Neuron (in vitro differentiated cells): ENCODE data around the gene DPYD.

Experiments
- H2AFZ ChIP-seq: one replicate; pipeline ENCODE4 v1.6.1; 2013; ENCODE audit warnings: low read depth, mild to moderate bottlenecking, inconsistent platforms, low read length, moderate library complexity
- H3K27me3 ChIP-seq: one replicate; pipeline ENCODE4 v1.6.1; 2013; ENCODE audit warnings: low read length; ENCODE audit not compliant: insufficient read depth
- H3K36me3 ChIP-seq: one replicate; pipeline ENCODE4 v1.6.1; 2013; ENCODE audit warnings: low read length; ENCODE audit not compliant: insufficient read depth
- H3K4me1 ChIP-seq: one replicate; pipeline ENCODE4 v1.6.1; 2013; ENCODE audit warnings: low read length; ENCODE audit not compliant: insufficient read depth
- H3K4me3 ChIP-seq: 2 replicates; pipeline ENCODE4 v1.5.1; 2013; ENCODE audit warnings: mild to moderate bottlenecking, low read length, moderate library complexity
- H3K9me3 ChIP-seq: one replicate; pipeline ENCODE4 v1.6.1; 2013; ENCODE audit warnings: low read length

DPYD gene

GRCh38 chr1:97920832-97921571 lies at the start of gene DPYD:
Gene DPYD, minus strand, starts transcription at chr1:97921034. Its CDS starts 112 bp downstream, at chr1:97920922.
- Histone ChIP-seq H3K36me3 (no peaks in the 10 kb centered on the region), H3K9me3 (no peaks in the 10 kb centered on the region), H3K4me1 (peaks cover 14% of the 10 kb centered on the region), H3K4me3 (peak within 1 kb of the TSS; percentile 68), H2AFZ (peak within 1 kb of the TSS; percentile 90), H3K27me3 (no peaks in the 10 kb centered on the region)

- no peaks in the 10 kb centered on the region for H3K9me3 ChIP-seq
- no peaks in the 10 kb centered on the region for H3K27me3 ChIP-seq
- no peak overlapping the region for H3K4me3 ChIP-seq
- no peak overlapping the region for H2AFZ ChIP-seq
- H3K4me1 ChIP-seq, result no peaks in the 10 kb centered on the region
- H3K36me3 ChIP-seq, result no peaks in the 10 kb centered on the region
These were observed 39.6 kb upstream of the DPYD start for GRCh38 chr1:97960470-97960869.

- Histone ChIP-seq H3K4me1 (no peaks in the 10 kb centered on the region), H3K9me3 (no peaks in the 10 kb centered on the region), H3K36me3 (no peaks in the 10 kb centered on the region), H3K4me3 (no peak overlapping the region), H3K27me3 (no peaks in the 10 kb centered on the region), H2AFZ (no peak overlapping the region)
These were observed 26.9 kb upstream of the DPYD start for GRCh38 chr1:97947695-97948094.

DNA sequence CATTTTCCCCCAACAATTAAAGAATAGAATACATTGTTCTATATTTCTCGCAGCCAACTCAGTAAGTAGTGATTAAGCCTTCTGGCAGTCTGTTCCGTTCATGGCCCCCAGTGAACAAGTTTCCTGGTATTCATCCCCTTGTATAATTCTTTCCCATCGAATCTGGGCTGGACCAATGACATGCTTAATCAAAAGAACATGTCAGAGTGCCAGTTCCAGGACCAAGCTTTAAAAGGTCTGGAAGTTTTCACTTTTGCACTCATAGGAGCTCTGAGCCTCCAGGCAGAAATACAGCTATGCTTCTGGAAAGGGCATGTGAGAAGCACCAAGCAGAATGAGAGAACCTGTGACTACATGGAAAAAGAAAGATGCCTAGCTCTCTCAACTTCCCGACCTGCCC lies 22.5 kb upstream of the DPYD start:
- H3K4me3 ChIP-seq, result no peak overlapping the region
- no peaks in the 10 kb centered on the region for H3K4me1 ChIP-seq
- H3K36me3 ChIP-seq, result no peaks in the 10 kb centered on the region
- H3K27me3 ChIP-seq, result no peaks in the 10 kb centered on the region
- no peaks in the 10 kb centered on the region for H3K9me3 ChIP-seq
- no peak overlapping the region for H2AFZ ChIP-seq

DNA sequence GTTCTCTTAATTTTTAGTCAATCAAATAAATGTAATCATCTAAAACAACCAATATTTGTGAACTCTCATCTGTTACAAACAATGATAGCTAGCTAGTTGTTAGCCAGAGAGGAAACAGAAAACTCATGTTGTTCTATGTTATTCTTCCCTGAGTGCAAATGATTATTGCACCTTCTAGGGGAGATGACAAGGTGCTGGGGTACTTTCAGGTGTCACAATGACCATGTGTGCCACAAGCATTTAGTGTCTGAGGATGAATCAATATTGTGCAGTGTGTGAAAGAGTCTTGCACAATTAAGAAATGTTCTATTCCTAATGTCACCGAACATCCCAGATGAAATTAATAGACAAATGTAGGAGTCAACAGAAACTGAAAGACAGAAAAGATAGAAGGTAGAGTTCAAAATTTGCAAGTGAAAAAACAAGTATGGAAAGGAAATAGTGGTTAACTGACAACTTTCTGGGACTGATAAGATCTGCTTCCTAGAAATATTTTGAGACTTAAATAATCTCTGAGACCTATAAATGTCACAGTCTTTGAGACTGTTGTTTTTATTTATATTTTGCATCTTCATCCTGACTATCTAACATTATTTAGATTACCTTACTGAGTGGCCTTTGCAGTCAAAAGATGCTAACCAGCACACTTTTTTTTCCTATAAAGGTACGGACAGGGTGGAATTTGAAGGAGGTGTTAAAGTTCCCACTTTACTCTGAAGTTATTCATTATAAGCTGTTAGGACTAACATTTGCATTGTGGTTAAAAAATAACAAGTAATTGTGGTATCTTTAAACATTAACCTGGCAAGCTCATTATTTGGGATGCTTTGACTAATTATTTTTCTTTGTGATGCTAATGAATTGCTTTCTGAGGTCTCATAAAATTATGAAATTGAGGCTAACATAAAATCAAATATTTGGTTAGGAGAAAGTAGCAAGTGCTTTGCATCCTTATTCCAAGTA lies 21.6 kb upstream of the DPYD start:
- no peaks in the 10 kb centered on the region for H3K9me3 ChIP-seq
- H2AFZ ChIP-seq, result no peak overlapping the region
- no peak overlapping the region for H3K4me3 ChIP-seq
- peaks cover 2% of the 10 kb centered on the region for H3K4me1 ChIP-seq
- H3K36me3 ChIP-seq, result no peaks in the 10 kb centered on the region
- no peaks in the 10 kb centered on the region for H3K27me3 ChIP-seq

DNA sequence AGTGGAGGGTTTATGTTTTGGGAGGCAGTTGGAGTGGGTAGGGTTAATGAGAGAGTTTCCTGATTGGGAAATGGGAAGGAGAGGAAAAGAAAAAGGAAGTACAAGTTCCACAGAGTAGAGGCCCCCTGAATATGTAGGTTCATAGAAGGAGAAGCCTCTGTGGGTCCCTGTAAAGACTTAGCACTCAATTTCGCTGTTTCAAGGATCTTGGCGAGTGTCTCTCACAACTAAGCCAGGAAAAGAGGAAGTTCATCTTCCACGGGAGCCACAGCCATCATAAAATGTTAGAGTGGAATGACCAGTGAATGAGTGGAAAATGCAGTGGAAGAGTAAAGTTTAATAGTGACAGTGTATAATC lies 17.4 kb upstream of the DPYD start:
- no peak overlapping the region for H2AFZ ChIP-seq
- no peak overlapping the region for H3K4me3 ChIP-seq
- no peaks in the 10 kb centered on the region for H3K36me3 ChIP-seq
- peaks cover 12% of the 10 kb centered on the region for H3K4me1 ChIP-seq
- H3K27me3 ChIP-seq, result no peaks in the 10 kb centered on the region
- no peaks in the 10 kb centered on the region for H3K9me3 ChIP-seq

DNA sequence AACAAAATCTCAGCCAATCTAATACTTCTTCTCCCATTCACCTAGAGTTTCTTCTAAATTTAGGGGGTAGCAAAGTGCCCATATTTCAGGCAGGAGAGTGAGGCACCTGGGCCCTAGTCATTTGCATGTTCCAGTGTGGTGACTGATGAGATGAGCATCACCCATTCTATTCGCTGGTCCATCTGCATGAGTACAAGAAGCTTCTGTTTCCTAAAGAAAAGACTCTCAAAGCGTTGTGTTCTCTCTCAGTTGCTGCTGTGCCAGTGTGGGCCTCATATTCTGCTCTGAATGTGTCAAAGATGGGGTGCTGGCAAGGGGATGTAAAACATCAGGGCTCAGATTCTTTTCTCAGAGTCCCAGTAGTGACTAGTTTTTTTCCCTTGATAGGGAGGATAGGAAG lies 16.1 kb upstream of the DPYD start:
- Histone ChIP-seq H3K4me1 (peaks cover 14% of the 10 kb centered on the region), H3K4me3 (no peak overlapping the region), H3K27me3 (no peaks in the 10 kb centered on the region), H3K36me3 (no peaks in the 10 kb centered on the region), H3K9me3 (no peaks in the 10 kb centered on the region), H2AFZ (no peak overlapping the region)

GRCh38 chr1:97934491-97934890 lies 13.7 kb upstream of the DPYD start:
- Histone ChIP-seq H3K4me3 (no peak overlapping the region), H3K27me3 (no peaks in the 10 kb centered on the region), H2AFZ (no peak overlapping the region), H3K4me1 (peaks cover 14% of the 10 kb centered on the region), H3K36me3 (no peaks in the 10 kb centered on the region), H3K9me3 (no peaks in the 10 kb centered on the region)

DNA sequence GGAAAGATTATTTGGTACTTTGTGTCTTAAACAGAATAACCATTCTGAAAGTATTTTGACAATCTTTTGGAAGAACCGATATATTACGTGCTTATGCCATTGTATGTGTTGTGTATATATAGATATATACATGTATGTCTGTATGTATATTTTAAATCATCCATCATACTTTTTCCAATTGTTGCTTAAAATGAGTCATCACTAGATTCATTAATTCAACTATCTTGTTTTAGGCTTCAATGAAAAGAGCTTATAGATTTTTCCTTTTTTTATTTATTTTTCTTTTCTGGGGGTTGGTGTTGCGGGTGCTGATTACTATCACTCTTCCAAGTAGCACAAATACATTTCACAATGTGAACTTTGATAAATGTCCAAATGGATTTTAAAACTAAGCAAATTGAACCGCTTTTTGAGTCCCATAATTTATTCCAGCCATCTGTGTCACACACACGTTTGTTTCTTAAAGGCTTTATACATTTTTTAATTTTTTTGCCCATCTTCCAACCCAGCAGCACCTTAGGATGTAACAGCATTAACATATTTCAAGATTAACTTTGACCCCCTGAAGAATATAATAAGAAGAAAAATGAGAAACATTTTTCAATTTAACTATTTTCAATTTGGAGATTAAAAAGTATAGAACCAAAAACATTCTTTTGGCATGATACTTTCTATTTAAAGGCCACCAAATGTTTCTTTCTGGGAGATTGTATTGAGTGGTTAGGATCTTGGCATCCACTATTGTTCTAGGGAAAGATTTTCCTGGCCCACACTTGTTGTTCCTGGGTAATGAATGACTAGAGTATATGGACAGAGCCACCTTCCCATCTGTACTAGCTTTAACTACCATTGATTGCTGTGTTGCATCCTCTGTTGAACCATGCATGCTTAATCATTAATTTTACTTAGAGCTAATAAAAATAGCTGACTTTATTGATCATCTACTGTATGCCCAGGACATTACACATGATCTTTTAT lies 9.3 kb upstream of the DPYD start:
- no peaks in the 10 kb centered on the region for H3K27me3 ChIP-seq
- H3K9me3 ChIP-seq, result peaks cover 2% of the 10 kb centered on the region
- H3K4me1 ChIP-seq, result peaks cover 13% of the 10 kb centered on the region
- H3K36me3 ChIP-seq, result no peaks in the 10 kb centered on the region
- no peak overlapping the region for H2AFZ ChIP-seq
- no peak overlapping the region for H3K4me3 ChIP-seq

- H3K9me3 ChIP-seq, result peaks cover 2% of the 10 kb centered on the region
- H3K4me3 ChIP-seq, result no peak overlapping the region
- no peaks in the 10 kb centered on the region for H3K36me3 ChIP-seq
- H3K27me3 ChIP-seq, result no peaks in the 10 kb centered on the region
- no peak overlapping the region for H2AFZ ChIP-seq
- peaks cover 6% of the 10 kb centered on the region for H3K4me1 ChIP-seq
These were observed 5.3 kb upstream of the DPYD start for GRCh38 chr1:97926017-97926708.

DNA sequence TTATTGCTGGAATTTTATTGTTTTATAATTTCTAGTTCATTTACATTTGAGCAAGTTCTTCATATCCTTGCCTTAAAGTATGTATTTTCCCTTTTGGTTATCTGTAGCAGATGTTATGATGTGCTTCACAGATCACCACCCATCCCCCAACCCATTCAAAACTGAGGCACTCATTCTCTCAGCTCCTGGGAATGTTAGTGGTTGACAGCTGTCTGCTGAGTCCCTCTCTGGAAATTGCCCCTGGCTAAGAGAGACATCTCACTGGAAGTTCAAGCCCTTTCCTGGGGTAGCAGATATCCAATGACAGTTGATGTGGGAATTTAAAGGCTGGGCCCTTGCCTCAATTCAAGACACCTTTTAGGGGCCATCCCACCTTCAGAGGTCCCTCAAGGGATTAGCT lies 4.3 kb upstream of the DPYD start:
- H3K36me3 ChIP-seq, result no peaks in the 10 kb centered on the region

GRCh38 chr1:97923811-97924210 lies 3.0 kb upstream of the DPYD start:
- Histone ChIP-seq H3K9me3 (peaks cover 2% of the 10 kb centered on the region), H3K27me3 (no peaks in the 10 kb centered on the region), H3K36me3 (no peaks in the 10 kb centered on the region), H2AFZ (no peak overlapping the region), H3K4me1 (peaks cover 14% of the 10 kb centered on the region), H3K4me3 (no peak overlapping the region)

More for the DNA sequence above, 4.3 kb upstream of the DPYD start:
- Histone ChIP-seq H3K4me3 (no peak overlapping the region), H2AFZ (no peak overlapping the region), H3K27me3 (no peaks in the 10 kb centered on the region), H3K4me1 (peaks cover 8% of the 10 kb centered on the region), H3K9me3 (peaks cover 2% of the 10 kb centered on the region)
